DOHH2 (cell line): Measurements from ENCODE around the gene RASA3.

ENCODE experiments used
- H3F3A ChIP-seq: fragments of 200-600 bp; sonication (generic), shearing (Covaris generic); 2 replicates; pipeline ENCODE4 v1.6.0; 2016; ENCODE audit warnings: antibody characterized with exemption, mild to moderate bottlenecking; ENCODE audit not compliant: control insufficient read depth, insufficient read depth
- H3K27ac ChIP-seq: fragments of 200-600 bp; sonication (generic); 2 replicates; pipeline ENCODE4 v1.5.1; 2014; ENCODE audit warnings: low read depth, mild to moderate bottlenecking, low read length, moderate library complexity
- H3K27me3 ChIP-seq: fragments of 200-600 bp; sonication (generic); 2 replicates; pipeline ENCODE4 v1.6.1; 2014; ENCODE audit warnings: mild to moderate bottlenecking, low read length, mixed read lengths; ENCODE audit not compliant: control insufficient read depth
- H3K36me3 ChIP-seq: fragments of 200-600 bp; sonication (generic); 2 replicates; pipeline ENCODE4 v1.6.1; 2014; ENCODE audit warnings: mild to moderate bottlenecking, low read length, moderate library complexity, mixed read lengths; ENCODE audit not compliant: control insufficient read depth
- H3K4me1 ChIP-seq: fragments of 200-600 bp; sonication (generic); 2 replicates; pipeline ENCODE4 v1.6.1; 2014; ENCODE audit warnings: mild to moderate bottlenecking, low read length, mixed read lengths; ENCODE audit not compliant: control insufficient read depth
- H3K4me2 ChIP-seq: fragments of 200-600 bp; sonication (generic); 2 replicates; pipeline ENCODE4 v1.6.0; 2014; ENCODE audit warnings: mild to moderate bottlenecking, low read length, moderate library complexity
- H3K4me3 ChIP-seq: fragments of 200-600 bp; sonication (generic); 2 replicates; pipeline ENCODE4 v1.5.1; 2014; ENCODE audit warnings: mild to moderate bottlenecking, low read length, mixed read lengths
- H3K79me2 ChIP-seq: fragments of 200-600 bp; sonication (generic); 2 replicates; pipeline ENCODE4 v1.6.1; 2014; ENCODE audit warnings: mild to moderate bottlenecking, low read length, mixed read lengths; ENCODE audit not compliant: control insufficient read depth
- H3K9me2 ChIP-seq: fragments of 200-600 bp; sonication (generic); replicated peaks from 2 replicates; pipeline ENCODE4 v1.6.1; 2014; ENCODE audit warnings: mild to moderate bottlenecking, low read length, mixed read lengths; ENCODE audit not compliant: control insufficient read depth
- H3K9me3 ChIP-seq: fragments of 200-600 bp; sonication (generic); 2 replicates; pipeline ENCODE4 v1.6.1; 2014; ENCODE audit warnings: antibody characterized with exemption, low read length, mixed read lengths; ENCODE audit not compliant: control insufficient read depth, insufficient read depth
- H4K20me1 ChIP-seq: fragments of 200-600 bp; sonication (generic); 2 replicates; pipeline ENCODE4 v1.6.0; 2014; ENCODE audit warnings: low read depth, mild to moderate bottlenecking, antibody characterized with exemption, low read length, moderate library complexity; ENCODE audit not compliant: control insufficient read depth, insufficient read depth
- EZH2phosphoT487 ChIP-seq: fragments of 200-600 bp; sonication (generic); IDR thresholded peaks from 2 replicates; pipeline ENCODE4 v1.6.1; 2017; ENCODE audit warnings: borderline replicate concordance, mild to moderate bottlenecking, antibody characterized with exemption, low read length, moderate library complexity, mixed read lengths
- TF ChIP-seq, protein P1 (sequence below): fragments of 200-600 bp; sonication (generic); IDR thresholded peaks from one replicate; pipeline ENCODE4 v1.5.1; 2014; ENCODE audit warnings: antibody characterized with exemption, mild to moderate bottlenecking, low read depth, low read length; ENCODE audit not compliant: poor library complexity, severe bottlenecking

The RASA3 gene

DNA sequence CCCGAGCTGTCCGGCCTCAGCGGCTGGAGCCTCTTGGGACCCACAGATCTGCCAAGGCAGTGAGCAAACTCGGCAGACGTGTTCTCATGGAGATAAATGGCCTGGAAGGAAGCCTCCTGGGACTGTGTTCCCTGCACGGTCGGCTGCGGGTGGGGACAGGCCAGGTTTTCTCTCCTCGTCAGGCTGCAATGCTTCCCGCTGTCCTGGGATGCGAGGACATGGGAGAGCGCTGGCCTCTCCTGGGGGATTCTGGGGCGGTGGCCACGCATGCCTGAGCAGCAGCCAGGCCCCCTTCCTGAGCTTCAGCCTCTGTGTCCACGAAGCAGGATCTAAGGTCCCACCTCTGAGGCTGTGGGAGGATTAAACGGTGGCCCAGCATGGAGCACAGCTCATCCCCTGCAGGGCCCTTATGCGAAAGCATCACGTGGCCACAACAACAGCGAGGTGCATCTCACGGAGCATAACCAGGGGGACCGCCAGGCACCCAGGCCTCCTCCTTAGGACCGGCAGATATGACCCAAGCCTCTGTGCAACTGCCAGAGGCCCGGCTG is 137.3 kb downstream of the RASA3 start:
- Histone ChIP-seq H3K4me3 (no peak overlapping the region), H4K20me1 (no peaks in the 10 kb centered on the region), H3K27ac (no peak overlapping the region), H3K79me2 (no peaks in the 10 kb centered on the region), H3K36me3 (no peaks in the 10 kb centered on the region), H3K4me1 (peaks cover 3% of the 10 kb centered on the region; the same call in 1 of the 2 replicates), H3K4me2 (no peak overlapping the region), H3K9me2 (no peaks in the 10 kb centered on the region), H3K9me3 (peaks cover 5% of the 10 kb centered on the region; the same call in 1 of the 2 replicates), H3K27me3 (no peaks in the 10 kb centered on the region), H3F3A (no peaks in the 10 kb centered on the region)
- TF ChIP-seq EZH2phosphoT487 = no peak
- TF ChIP-seq, protein P1, sequence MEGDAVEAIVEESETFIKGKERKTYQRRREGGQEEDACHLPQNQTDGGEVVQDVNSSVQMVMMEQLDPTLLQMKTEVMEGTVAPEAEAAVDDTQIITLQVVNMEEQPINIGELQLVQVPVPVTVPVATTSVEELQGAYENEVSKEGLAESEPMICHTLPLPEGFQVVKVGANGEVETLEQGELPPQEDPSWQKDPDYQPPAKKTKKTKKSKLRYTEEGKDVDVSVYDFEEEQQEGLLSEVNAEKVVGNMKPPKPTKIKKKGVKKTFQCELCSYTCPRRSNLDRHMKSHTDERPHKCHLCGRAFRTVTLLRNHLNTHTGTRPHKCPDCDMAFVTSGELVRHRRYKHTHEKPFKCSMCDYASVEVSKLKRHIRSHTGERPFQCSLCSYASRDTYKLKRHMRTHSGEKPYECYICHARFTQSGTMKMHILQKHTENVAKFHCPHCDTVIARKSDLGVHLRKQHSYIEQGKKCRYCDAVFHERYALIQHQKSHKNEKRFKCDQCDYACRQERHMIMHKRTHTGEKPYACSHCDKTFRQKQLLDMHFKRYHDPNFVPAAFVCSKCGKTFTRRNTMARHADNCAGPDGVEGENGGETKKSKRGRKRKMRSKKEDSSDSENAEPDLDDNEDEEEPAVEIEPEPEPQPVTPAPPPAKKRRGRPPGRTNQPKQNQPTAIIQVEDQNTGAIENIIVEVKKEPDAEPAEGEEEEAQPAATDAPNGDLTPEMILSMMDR = no peak

DNA sequence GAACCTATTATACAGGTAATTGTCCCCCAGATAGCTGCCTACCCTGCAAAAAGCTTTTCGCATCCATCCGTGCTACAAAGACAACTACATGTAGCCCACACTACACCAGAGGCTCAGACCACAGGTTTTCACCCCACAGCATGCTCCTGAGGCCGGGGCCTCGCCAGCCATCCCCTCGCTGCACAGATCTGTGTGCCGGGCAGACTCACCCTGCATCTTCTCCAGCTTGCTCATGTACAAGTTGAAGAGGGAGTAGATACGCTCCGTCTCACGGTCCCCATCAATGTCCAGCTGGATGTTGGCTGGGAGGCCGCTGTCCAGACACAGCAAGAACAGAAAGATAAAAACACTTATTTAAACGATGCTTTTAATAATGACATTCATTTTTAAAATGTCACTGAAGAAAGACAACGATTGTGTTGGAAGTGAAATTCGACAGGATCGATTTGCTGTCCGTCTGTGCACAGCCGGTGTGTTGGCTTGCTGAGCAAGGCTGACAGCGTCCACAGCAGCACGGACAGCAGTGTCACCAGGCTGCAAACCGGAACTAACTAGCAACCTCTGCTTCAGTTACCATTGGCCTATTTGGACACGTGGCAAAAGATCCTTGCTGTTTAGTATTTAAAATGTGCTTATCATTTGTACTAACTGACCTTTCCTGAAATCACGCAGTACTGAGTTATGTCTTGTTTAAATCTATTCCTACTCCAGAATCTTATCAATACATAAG is 140.0 kb downstream of the RASA3 start:
- Histone ChIP-seq H3K79me2 (no peaks in the 10 kb centered on the region), H3K9me2 (no peaks in the 10 kb centered on the region), H3K4me3 (no peak overlapping the region), H3K9me3 (peaks cover 5% of the 10 kb centered on the region; the same call in 1 of the 2 replicates), H3F3A (no peaks in the 10 kb centered on the region), H3K4me2 (no peak overlapping the region), H3K4me1 (peaks cover 3% of the 10 kb centered on the region; the same call in 1 of the 2 replicates), H4K20me1 (no peaks in the 10 kb centered on the region), H3K27me3 (no peaks in the 10 kb centered on the region), H3K27ac (no peak overlapping the region), H3K36me3 (no peaks in the 10 kb centered on the region)
- TF ChIP-seq EZH2phosphoT487 = no peak
- TF ChIP-seq, protein P1 = no peak

DNA sequence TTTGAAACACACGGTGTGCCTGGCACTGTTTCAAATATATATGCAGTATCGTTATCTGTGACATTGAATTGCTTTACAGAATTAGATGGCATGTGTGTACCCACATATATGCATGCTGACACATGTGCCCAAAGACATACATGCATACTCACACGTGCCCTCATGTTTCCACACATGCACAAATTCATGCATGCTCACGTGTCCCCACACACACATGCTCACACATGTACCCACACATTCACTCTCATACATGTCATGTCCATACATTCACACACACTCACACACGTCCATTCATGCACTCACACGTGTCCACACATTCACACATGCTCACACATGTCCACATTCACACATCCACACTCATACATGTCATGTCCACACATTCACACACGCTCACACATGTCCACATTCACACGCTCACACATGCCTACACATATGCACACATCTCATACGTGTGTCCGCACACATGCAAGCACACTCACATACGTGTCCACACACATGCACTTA is 140.7 kb downstream of the RASA3 start:
- no peaks in the 10 kb centered on the region for H3F3A ChIP-seq
- TF ChIP-seq EZH2phosphoT487 = no peak
- TF ChIP-seq, protein P1 = no peak
- peaks cover 3% of the 10 kb centered on the region; the same call in 1 of the 2 replicates for H3K4me1 ChIP-seq
- H3K36me3 ChIP-seq = no peaks in the 10 kb centered on the region
- H3K4me2 ChIP-seq = no peak overlapping the region
- H3K4me3 ChIP-seq = no peak overlapping the region
- H3K9me3 ChIP-seq = peaks cover 5% of the 10 kb centered on the region; the same call in 1 of the 2 replicates
- no peaks in the 10 kb centered on the region for H4K20me1 ChIP-seq
- no peak overlapping the region for H3K27ac ChIP-seq
- H3K79me2 ChIP-seq = no peaks in the 10 kb centered on the region
- no peaks in the 10 kb centered on the region for H3K9me2 ChIP-seq
- no peaks in the 10 kb centered on the region for H3K27me3 ChIP-seq
